NT2/D1 (cell line): ENCODE results near the gene IL17REL.

ENCODE experiments used
- SUZ12 ChIP-seq: IDR thresholded peaks from 2 replicates; pipeline ENCODE4 v1.6.1; 2011; ENCODE audit not compliant: insufficient read length, insufficient read depth; ENCODE audit errors: extremely low read depth
- ZNF274 ChIP-seq: IDR thresholded peaks from 2 replicates; pipeline ENCODE4 v1.6.1; 2011; ENCODE audit warnings: mild to moderate bottlenecking, low read depth, low read length

DNA sequence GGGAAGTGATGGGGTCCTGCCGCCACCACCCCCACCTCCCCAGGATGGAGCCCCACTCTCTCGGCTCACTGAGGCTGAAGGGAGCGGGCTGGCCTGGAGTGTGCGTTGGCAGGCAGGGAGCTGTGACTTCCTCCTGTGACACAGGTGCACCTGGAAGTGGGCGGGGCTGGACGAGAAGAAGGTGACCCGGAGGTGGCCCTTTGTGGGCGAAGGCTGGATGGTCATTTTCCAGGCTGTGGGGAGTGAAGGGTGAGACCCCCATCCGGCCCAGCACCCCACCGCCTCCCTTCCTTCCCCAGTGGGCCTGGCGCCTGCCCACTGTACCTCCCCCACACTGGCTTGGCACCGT lies 15.3 kb downstream of the IL17REL start:
- TF ChIP-seq ZNF274: no peak
- no peak for TF ChIP-seq SUZ12
